Vagina (tissue), 2 donors: ENCODE measurements around the gene GRIK2. TPM values are rescaled to one million over a fixed set of nuclear protein-coding genes. Genes with fewer than 3 reads are reported as not detected.

Experiments used
- DNase-seq, 2 donors: peaks; one replicate each; pipeline ENCODE4 v3.0.0-alpha.2; 2017; ENCODE audit errors: extremely low spot score in 2 of 2
- H3K27ac ChIP-seq: fragments of 200-600 bp; sonication (generic); one replicate; pipeline ENCODE4 v1.5.1; 2019
- H3K27me3 ChIP-seq: fragments of 200-600 bp; sonication (generic); one replicate; pipeline ENCODE4 v1.5.1; 2019
- H3K36me3 ChIP-seq, 2 donors: fragments of 200-600 bp; sonication (generic); one replicate each; pipeline ENCODE4 v1.5.1; 2017 to 2019
- H3K4me1 ChIP-seq: fragments of 200-600 bp; sonication (generic); one replicate; pipeline ENCODE4 v1.5.1; 2019
- H3K4me3 ChIP-seq, 2 donors: fragments of 200-600 bp; sonication (generic); 1 replicate in 1 of 2; 2 replicates in 1 of 2; pipeline ENCODE4 v1.5.1; 2016 to 2019
- H3K9me3 ChIP-seq: fragments of 200-600 bp; sonication (generic); one replicate; pipeline ENCODE4 v1.5.1; 2019
- CTCF ChIP-seq, 3 experiments: fragments of 450-650 bp in 2 of 3; fragments of 200-600 bp in 1 of 3; sonication (generic) in 1 of 3; IDR thresholded peaks; one replicate each; pipeline ENCODE4 v1.5.1; 2017 to 2019; ENCODE audit warnings: antibody characterized with exemption in 3 of 3, mild to moderate bottlenecking in 2 of 3, moderate library complexity in 2 of 3
- POLR2A ChIP-seq, 2 donors: fragments of 450-650 bp; IDR thresholded peaks; one replicate each; pipeline ENCODE4 v1.6.1; 2017; ENCODE audit warnings: antibody characterized with exemption in 2 of 2, mild to moderate bottlenecking in 2 of 2, moderate library complexity in 2 of 2
- POLR2AphosphoS5 ChIP-seq, 2 donors: sonication (generic); formaldehyde crosslinking; IDR thresholded peaks; one replicate each; pipeline ENCODE4 v1.9.0; 2017; ENCODE audit warnings: antibody characterized with exemption in 2 of 2, mild to moderate bottlenecking in 2 of 2, low read depth in 1 of 2; ENCODE audit not compliant: insufficient read depth in 1 of 2
- intact Hi-C: fragments of 100-400 bp; cut with DNase I; formaldehyde crosslinking; loops from one replicate; pipeline ENCODE4 v1.15.1; 2023
- total RNA-seq: library from RNA; depleted of rRNA; stranded (reverse); fragments of >200 nt; gene quantifications from one replicate; pipeline ENCODE4 v1.2.3, GENCODE V29; 2016

GRIK2 gene
- total RNA-seq, 1 donor from 2014 or later: 8.8 TPM

- H3K27me3 ChIP-seq: no peaks in the 10 kb centered on the region
- H3K36me3 ChIP-seq: no peaks in the 10 kb centered on the region
- intact Hi-C loops: no loop called here
- no peak overlapping the region for H3K27ac ChIP-seq
- H3K4me1 ChIP-seq: no peaks in the 10 kb centered on the region
- H3K9me3 ChIP-seq: no peaks in the 10 kb centered on the region
- DNase-seq: no peak
- no peak for TF ChIP-seq CTCF (IDR thresholded peaks at IDR 0.05)
- no peak for TF ChIP-seq POLR2A (IDR thresholded peaks at IDR 0.05)
- TF ChIP-seq POLR2AphosphoS5 (IDR thresholded peaks at IDR 0.05; ENCODE audit: insufficient read depth in 1 of 2, low read depth in 1 of 2): no peak
- H3K4me3 ChIP-seq: no peak overlapping the region
Observed at GRCh38 chr6:101534386-101534785, 140.9 kb downstream of the GRIK2 start.

- Histone ChIP-seq H3K9me3 (no peaks in the 10 kb centered on the region), H3K27ac (no peak overlapping the region), H3K4me1 (no peaks in the 10 kb centered on the region), H3K4me3 (no peak overlapping the region), H3K27me3 (no peaks in the 10 kb centered on the region), H3K36me3 (no peaks in the 10 kb centered on the region)
- no peak for DNase-seq
- TF ChIP-seq POLR2A (IDR thresholded peaks at IDR 0.05) (no peak), POLR2AphosphoS5 (IDR thresholded peaks at IDR 0.05; ENCODE audit: insufficient read depth in 1 of 2, low read depth in 1 of 2) (no peak), CTCF (IDR thresholded peaks at IDR 0.05) (no peak)
- intact Hi-C loops: no loop called here
Observed at GRCh38 chr6:101534821-101535220, 141.3 kb downstream of the GRIK2 start.

- DNase-seq: no peak
- no peaks in the 10 kb centered on the region for H3K36me3 ChIP-seq
- no peak overlapping the region for H3K27ac ChIP-seq
- no peaks in the 10 kb centered on the region for H3K27me3 ChIP-seq
- H3K4me3 ChIP-seq: no peak overlapping the region
- H3K4me1 ChIP-seq: no peaks in the 10 kb centered on the region
- no peaks in the 10 kb centered on the region for H3K9me3 ChIP-seq
- TF ChIP-seq POLR2A (IDR thresholded peaks at IDR 0.05) (no peak), CTCF (IDR thresholded peaks at IDR 0.05) (no peak), POLR2AphosphoS5 (IDR thresholded peaks at IDR 0.05; ENCODE audit: insufficient read depth in 1 of 2, low read depth in 1 of 2) (no peak)
- intact Hi-C loops: no loop called here
Observed at GRCh38 chr6:101537753-101538316, 144.3 kb downstream of the GRIK2 start.

- Histone ChIP-seq H3K9me3 (no peaks in the 10 kb centered on the region), H3K27ac (no peak overlapping the region), H3K4me3 (no peak overlapping the region), H3K4me1 (no peaks in the 10 kb centered on the region), H3K27me3 (no peaks in the 10 kb centered on the region), H3K36me3 (no peaks in the 10 kb centered on the region)
- no peak for TF ChIP-seq CTCF (IDR thresholded peaks at IDR 0.05)
- TF ChIP-seq POLR2AphosphoS5 (IDR thresholded peaks at IDR 0.05; ENCODE audit: insufficient read depth in 1 of 2, low read depth in 1 of 2): no peak
- no peak for TF ChIP-seq POLR2A (IDR thresholded peaks at IDR 0.05)
- no peak for DNase-seq
- intact Hi-C loops: no loop called here
Observed at GRCh38 chr6:101539510-101540245, 146.2 kb downstream of the GRIK2 start.

GRCh38 chr6:101541894-101542293 lies 148.4 kb downstream of the GRIK2 start:
- TF ChIP-seq POLR2A (IDR thresholded peaks at IDR 0.05): no peak
- no peak for TF ChIP-seq CTCF (IDR thresholded peaks at IDR 0.05)
- TF ChIP-seq POLR2AphosphoS5 (IDR thresholded peaks at IDR 0.05; ENCODE audit: insufficient read depth in 1 of 2, low read depth in 1 of 2): no peak
- H3K9me3 ChIP-seq: no peaks in the 10 kb centered on the region

More at GRCh38 chr6:101541894-101542293, 148.4 kb downstream of the GRIK2 start:
- H3K4me1 ChIP-seq: no peaks in the 10 kb centered on the region
- no peaks in the 10 kb centered on the region for H3K36me3 ChIP-seq
- DNase-seq: no peak
- H3K27me3 ChIP-seq: no peaks in the 10 kb centered on the region
- intact Hi-C loops: no loop called here
- H3K27ac ChIP-seq: no peak overlapping the region
- no peak overlapping the region for H3K4me3 ChIP-seq
